GM23338 (cell line): ENCODE results near the gene RUSF1. TPM values are rescaled to one million over a fixed set of nuclear protein-coding genes. Genes with fewer than 3 reads are reported as not detected.

Source experiments
- ATAC-seq: fragments of 200-7000 bp; cut with Tn5 transposase; 3 replicates; pipeline ENCODE4 v1.9.1; 2020
- DNase-seq: peaks from one replicate; pipeline ENCODE4 v3.0.0-alpha.2; 2015; ENCODE audit warnings: low spot score
- H2AFZ ChIP-seq: fragments of 200-600 bp; sonication (generic); 2 replicates; pipeline ENCODE4 v1.8.0; 2016; ENCODE audit warnings: antibody characterized with exemption, mild to moderate bottlenecking, moderate library complexity
- H3F3A ChIP-seq: fragments of 200-600 bp; sonication (generic); replicated peaks from 2 replicates; pipeline ENCODE4 v1.8.0; 2017; ENCODE audit warnings: antibody characterized with exemption, mixed run types, low read depth
- H3K27ac ChIP-seq: fragments of 200-600 bp; sonication (generic); 2 replicates; pipeline ENCODE4 v1.6.1; 2016; ENCODE audit warnings: low read depth
- H3K27me3 ChIP-seq: fragments of 200-600 bp; sonication (generic); 2 replicates; pipeline ENCODE4 v1.8.0; 2016; ENCODE audit warnings: mild to moderate bottlenecking, mixed run types, moderate library complexity; ENCODE audit not compliant: insufficient read depth
- H3K36me3 ChIP-seq: fragments of 200-600 bp; sonication (generic); 2 replicates; pipeline ENCODE4 v1.8.0; 2016; ENCODE audit warnings: mild to moderate bottlenecking; ENCODE audit not compliant: insufficient read depth
- H3K4me1 ChIP-seq: fragments of 200-600 bp; sonication (generic); 2 replicates; pipeline ENCODE4 v1.8.0; 2016; ENCODE audit warnings: mild to moderate bottlenecking, moderate library complexity; ENCODE audit not compliant: insufficient read depth
- H3K4me2 ChIP-seq: fragments of 200-600 bp; sonication (generic); 2 replicates; pipeline ENCODE4 v1.7.1; 2017; ENCODE audit warnings: mixed run types
- H3K4me3 ChIP-seq: fragments of 200-600 bp; sonication (generic); 2 replicates; pipeline ENCODE4 v1.6.1; 2016; ENCODE audit warnings: mixed run types
- H3K79me2 ChIP-seq: fragments of 200-600 bp; sonication (generic); replicated peaks from 2 replicates; pipeline ENCODE4 v1.8.0; 2017; ENCODE audit warnings: mild to moderate bottlenecking; ENCODE audit not compliant: insufficient read depth
- H3K9me2 ChIP-seq: fragments of 200-600 bp; sonication (generic); 2 replicates; pipeline ENCODE4 v1.8.0; 2017; ENCODE audit not compliant: insufficient read depth
- H4K20me1 ChIP-seq: fragments of 200-600 bp; sonication (generic); replicated peaks from 2 replicates; pipeline ENCODE4 v1.8.0; 2017; ENCODE audit warnings: mild to moderate bottlenecking; ENCODE audit not compliant: insufficient read depth
- H3K27ac Mint-ChIP-seq: 2 replicates; pipeline ENCODE4 v1.8.0; 2020; ENCODE audit warnings: inconsistent platforms, mild to moderate bottlenecking, moderate library complexity, mixed read lengths
- H3K27me3 Mint-ChIP-seq: 3 replicates; pipeline ENCODE4 v1.8.0; 2022; ENCODE audit warnings: low read depth, mild to moderate bottlenecking, moderate library complexity, mixed read lengths, inconsistent platforms; ENCODE audit not compliant: insufficient read depth, poor library complexity
- H3K36me3 Mint-ChIP-seq: 3 replicates; pipeline ENCODE4 v1.8.0; 2021; ENCODE audit warnings: low read depth, mild to moderate bottlenecking, inconsistent platforms, moderate library complexity, mixed read lengths
- H3K4me1 Mint-ChIP-seq: 3 replicates; pipeline ENCODE4 v1.8.0; 2020; ENCODE audit warnings: mild to moderate bottlenecking, inconsistent platforms, mixed read lengths
- H3K4me3 Mint-ChIP-seq: 3 replicates; pipeline ENCODE4 v1.8.0; 2021; ENCODE audit warnings: moderate library complexity, mild to moderate bottlenecking, inconsistent platforms, mixed read lengths
- H3K9me3 Mint-ChIP-seq: 3 replicates; pipeline ENCODE4 v1.8.0; 2020; ENCODE audit warnings: moderate library complexity, mild to moderate bottlenecking, inconsistent platforms, mixed read lengths
- CREB1 ChIP-seq: fragments of 250-450 bp; sonication (Bioruptor Pico); IDR thresholded peaks from 2 replicates; pipeline ENCODE4 v1.5.0; 2020; ENCODE audit warnings: low read depth, mild to moderate bottlenecking, moderate library complexity
- ETS1 ChIP-seq: IDR thresholded peaks from 2 replicates; pipeline ENCODE4 v1.6.1; 2016; ENCODE audit warnings: antibody characterized with exemption
- EZH2 ChIP-seq: fragments of 200-600 bp; sonication (generic); IDR thresholded peaks from one replicate; pipeline ENCODE4 v1.8.0; 2017; ENCODE audit warnings: antibody characterized with exemption, mild to moderate bottlenecking, low read depth; ENCODE audit not compliant: unreplicated experiment
- EZH2phosphoT487 ChIP-seq: fragments of 200-600 bp; sonication (generic); IDR thresholded peaks from one replicate; pipeline ENCODE4 v1.8.1; 2018; ENCODE audit warnings: antibody characterized with exemption; ENCODE audit not compliant: unreplicated experiment
- JUNB ChIP-seq: IDR thresholded peaks from one replicate; pipeline ENCODE4 v1.6.1; 2016; ENCODE audit warnings: antibody characterized with exemption; ENCODE audit not compliant: unreplicated experiment
- NANOG ChIP-seq: IDR thresholded peaks from 2 replicates; pipeline ENCODE4 v1.6.1; 2016; ENCODE audit warnings: antibody characterized with exemption, borderline replicate concordance
- POLR2AphosphoS5 ChIP-seq: IDR thresholded peaks from 2 replicates; pipeline ENCODE4 v1.6.1; 2016; ENCODE audit warnings: antibody characterized with exemption, low read depth
- STAT1 ChIP-seq: IDR thresholded peaks from one replicate; pipeline ENCODE4 v1.6.1; 2016; ENCODE audit warnings: antibody characterized with exemption; ENCODE audit not compliant: unreplicated experiment
- ZNF462 ChIP-seq: fragments of 250-450 bp; sonication (Bioruptor Pico); IDR thresholded peaks from 2 replicates; pipeline ENCODE4 v1.5.0; 2020; ENCODE audit warnings: mild to moderate bottlenecking, moderate library complexity
- polyA plus RNA-seq: library from polyadenylated mRNA; unstranded; fragments of >200 nt; fragmentation: Nextera tagmentation; extraction: Ambion mirVana; gene quantifications from 2 replicates; pipeline ENCODE4 v1.2.1, GENCODE V29; 2016
- total RNA-seq: library from RNA; depleted of rRNA; stranded (reverse); fragments of >200 nt; shearing (Covaris generic); gene quantifications from 2 replicates; pipeline ENCODE4 v1.2.3, GENCODE V29; 2014
- TF ChIP-seq, protein P1 (sequence below): IDR thresholded peaks from one replicate; pipeline ENCODE4 v1.6.1; 2018; ENCODE audit warnings: antibody characterized with exemption; ENCODE audit not compliant: unreplicated experiment
- TF ChIP-seq, protein P2 (sequence below), 2 experiments: fragments of 200-600 bp in 1 of 2; sonication (generic) in 1 of 2; conservative IDR thresholded peaks; 2 replicates each; pipeline versions ENCODE4 v1.5.1 to v1.6.1; 2016 to 2017; ENCODE audit warnings: antibody characterized with exemption in 2 of 2, low read depth in 2 of 2, mild to moderate bottlenecking in 2 of 2, moderate library complexity in 1 of 2

RUSF1 gene
- total and polyA plus RNA-seq, 2 experiments from 2014 or later: 8.9 to 36.1 TPM

GRCh38 chr16:31502981-31503380 lies 5.2 kb downstream of the RUSF1 start (continued):
- no peak for TF ChIP-seq POLR2AphosphoS5
- no peak for TF ChIP-seq ETS1
- no peak for TF ChIP-seq EZH2
- no peak for TF ChIP-seq CREB1 (CRISPR knock-in tag)
- no peak for TF ChIP-seq EZH2phosphoT487
- TF ChIP-seq, protein P1, sequence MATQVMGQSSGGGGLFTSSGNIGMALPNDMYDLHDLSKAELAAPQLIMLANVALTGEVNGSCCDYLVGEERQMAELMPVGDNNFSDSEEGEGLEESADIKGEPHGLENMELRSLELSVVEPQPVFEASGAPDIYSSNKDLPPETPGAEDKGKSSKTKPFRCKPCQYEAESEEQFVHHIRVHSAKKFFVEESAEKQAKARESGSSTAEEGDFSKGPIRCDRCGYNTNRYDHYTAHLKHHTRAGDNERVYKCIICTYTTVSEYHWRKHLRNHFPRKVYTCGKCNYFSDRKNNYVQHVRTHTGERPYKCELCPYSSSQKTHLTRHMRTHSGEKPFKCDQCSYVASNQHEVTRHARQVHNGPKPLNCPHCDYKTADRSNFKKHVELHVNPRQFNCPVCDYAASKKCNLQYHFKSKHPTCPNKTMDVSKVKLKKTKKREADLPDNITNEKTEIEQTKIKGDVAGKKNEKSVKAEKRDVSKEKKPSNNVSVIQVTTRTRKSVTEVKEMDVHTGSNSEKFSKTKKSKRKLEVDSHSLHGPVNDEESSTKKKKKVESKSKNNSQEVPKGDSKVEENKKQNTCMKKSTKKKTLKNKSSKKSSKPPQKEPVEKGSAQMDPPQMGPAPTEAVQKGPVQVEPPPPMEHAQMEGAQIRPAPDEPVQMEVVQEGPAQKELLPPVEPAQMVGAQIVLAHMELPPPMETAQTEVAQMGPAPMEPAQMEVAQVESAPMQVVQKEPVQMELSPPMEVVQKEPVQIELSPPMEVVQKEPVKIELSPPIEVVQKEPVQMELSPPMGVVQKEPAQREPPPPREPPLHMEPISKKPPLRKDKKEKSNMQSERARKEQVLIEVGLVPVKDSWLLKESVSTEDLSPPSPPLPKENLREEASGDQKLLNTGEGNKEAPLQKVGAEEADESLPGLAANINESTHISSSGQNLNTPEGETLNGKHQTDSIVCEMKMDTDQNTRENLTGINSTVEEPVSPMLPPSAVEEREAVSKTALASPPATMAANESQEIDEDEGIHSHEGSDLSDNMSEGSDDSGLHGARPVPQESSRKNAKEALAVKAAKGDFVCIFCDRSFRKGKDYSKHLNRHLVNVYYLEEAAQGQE: no peak
- TF ChIP-seq, protein P2, sequence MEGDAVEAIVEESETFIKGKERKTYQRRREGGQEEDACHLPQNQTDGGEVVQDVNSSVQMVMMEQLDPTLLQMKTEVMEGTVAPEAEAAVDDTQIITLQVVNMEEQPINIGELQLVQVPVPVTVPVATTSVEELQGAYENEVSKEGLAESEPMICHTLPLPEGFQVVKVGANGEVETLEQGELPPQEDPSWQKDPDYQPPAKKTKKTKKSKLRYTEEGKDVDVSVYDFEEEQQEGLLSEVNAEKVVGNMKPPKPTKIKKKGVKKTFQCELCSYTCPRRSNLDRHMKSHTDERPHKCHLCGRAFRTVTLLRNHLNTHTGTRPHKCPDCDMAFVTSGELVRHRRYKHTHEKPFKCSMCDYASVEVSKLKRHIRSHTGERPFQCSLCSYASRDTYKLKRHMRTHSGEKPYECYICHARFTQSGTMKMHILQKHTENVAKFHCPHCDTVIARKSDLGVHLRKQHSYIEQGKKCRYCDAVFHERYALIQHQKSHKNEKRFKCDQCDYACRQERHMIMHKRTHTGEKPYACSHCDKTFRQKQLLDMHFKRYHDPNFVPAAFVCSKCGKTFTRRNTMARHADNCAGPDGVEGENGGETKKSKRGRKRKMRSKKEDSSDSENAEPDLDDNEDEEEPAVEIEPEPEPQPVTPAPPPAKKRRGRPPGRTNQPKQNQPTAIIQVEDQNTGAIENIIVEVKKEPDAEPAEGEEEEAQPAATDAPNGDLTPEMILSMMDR (conservative IDR thresholded peaks at IDR 0.05; ENCODE audit: low read depth in 2 of 2): no peak

DNA sequence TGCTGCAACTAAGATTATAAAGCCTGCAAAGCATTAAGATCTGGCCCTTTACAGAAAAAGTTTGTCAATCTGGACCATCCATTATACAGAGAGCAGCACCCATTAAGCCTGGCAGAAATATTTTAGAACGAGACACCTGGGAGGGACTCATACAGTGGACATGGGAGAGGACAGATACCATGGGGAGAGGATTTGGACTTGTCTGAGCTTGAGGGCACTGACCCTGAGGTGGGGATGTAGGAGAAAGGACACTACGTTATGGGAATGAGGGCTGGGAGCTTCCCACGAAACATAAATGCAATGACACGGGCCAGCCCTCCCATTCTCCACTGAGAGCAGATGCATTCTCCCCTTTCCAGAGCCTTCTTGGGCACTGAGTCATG lies 6.2 kb downstream of the RUSF1 start:
- H2AFZ ChIP-seq: no peak overlapping the region
- H3K36me3 ChIP-seq: no peaks in the 10 kb centered on the region
- H3K36me3 Mint-ChIP-seq: peaks cover 14% of the 10 kb centered on the region
- H3K27ac Mint-ChIP-seq: no peak overlapping the region
- peaks cover 4% of the 10 kb centered on the region; the same call in 1 of the 2 replicates for H4K20me1 ChIP-seq
- H3K27me3 Mint-ChIP-seq: peaks cover 7% of the 10 kb centered on the region
- no peaks in the 10 kb centered on the region; the same call in 2 of the 3 replicates for H3K9me3 Mint-ChIP-seq
- H3K4me1 ChIP-seq: peaks cover 15% of the 10 kb centered on the region
- no peaks in the 10 kb centered on the region for H3K79me2 ChIP-seq
- H3K4me3 ChIP-seq: peak overlapping the region; percentile 28
- H3K4me3 Mint-ChIP-seq: 0 out of 3 replicates have a peak overlapping the region, but pooled peaks have one; percentile 1
- H3K4me1 Mint-ChIP-seq: peaks cover 19% of the 10 kb centered on the region
- H3K27ac ChIP-seq: no peak overlapping the region
- H3K4me2 ChIP-seq: peak overlapping the region; percentile 72
- H3F3A ChIP-seq: no peaks in the 10 kb centered on the region
- no peak for DNase-seq
- H3K27me3 ChIP-seq: no peaks in the 10 kb centered on the region
- no peak; the same call in 2 of the 3 replicates for ATAC-seq
- H3K9me2 ChIP-seq: no peaks in the 10 kb centered on the region
- TF ChIP-seq CREB1 (CRISPR knock-in tag) (no peak), ZNF462 (CRISPR knock-in tag) (no peak), STAT1 (no peak), POLR2AphosphoS5 (no peak), EZH2 (no peak), NANOG (no peak), ETS1 (no peak), JUNB (no peak)
